B cell (primary cell): ENCODE results near the gene SNRNP48. TPM values are rescaled to one million over a fixed set of nuclear protein-coding genes. Genes with fewer than 3 reads are reported as not detected.

Experiments
- ATAC-seq: fragments of 200-7000 bp; cut with Tn5 transposase; one replicate; pipeline ENCODE4 v1.10.0; 2021; ENCODE audit warnings: low read depth, mild to moderate bottlenecking, moderate number of reproducible peaks, moderate library complexity
- CTCF ChIA-PET: fragments of 350-600 bp; sonication (Branson Sonifier 250); formaldehyde crosslinking; loops from one replicate; lab custom pipeline; 2021; ENCODE audit warnings: antibody characterized with exemption, inconsistent platforms; lab: Charles Lee
- POLR2A ChIA-PET: fragments of 350-600 bp; sonication (Branson Sonifier 250); formaldehyde crosslinking; loops from one replicate; lab custom pipeline; 2021; ENCODE audit warnings: antibody characterized with exemption; lab: Charles Lee
- DNase-seq: peaks from one replicate; pipeline ENCODE4 v3.0.0; 2013
- H2AFZ ChIP-seq: 2 replicates; pipeline ENCODE4 v1.6.1; 2012; ENCODE audit warnings: mild to moderate bottlenecking, low read depth, low read length; ENCODE audit not compliant: insufficient read depth, poor library complexity, severe bottlenecking
- H3K27ac ChIP-seq, 2 donors: 1 replicate in 1 of 2; 2 replicates in 1 of 2; pipeline ENCODE4 v1.5.1; 2012 to 2013; ENCODE audit warnings: low read length in 2 of 2, mild to moderate bottlenecking in 2 of 2, moderate library complexity in 1 of 2
- H3K27me3 ChIP-seq, 4 experiments: fragments of 200-600 bp in 1 of 4; sonication (generic) in 1 of 4; replicated peaks in 1 of 4; 1 replicate in 2 of 4; 2 replicates in 2 of 4; pipeline versions ENCODE4 v1.6.1 to v1.7.0; 2013 to 2016; ENCODE audit warnings: low read length in 3 of 4, mild to moderate bottlenecking in 2 of 4, mixed read lengths in 1 of 4, moderate library complexity in 1 of 4; ENCODE audit not compliant: insufficient read depth in 4 of 4, control insufficient read depth in 3 of 4; ENCODE audit errors: control extremely low read depth in 1 of 4
- H3K36me3 ChIP-seq, 2 experiments: replicated peaks in 1 of 2; 1 replicate in 1 of 2; 2 replicates in 1 of 2; pipeline versions ENCODE4 v1.6.1 to v1.7.1; 2013; ENCODE audit warnings: low read length in 1 of 2; ENCODE audit not compliant: insufficient read depth in 2 of 2, control insufficient read depth in 1 of 2; ENCODE audit errors: control extremely low read depth in 1 of 2, extremely low read depth in 1 of 2
- H3K4me1 ChIP-seq, 2 donors: fragments of 200-600 bp in 1 of 2; sonication (generic) in 1 of 2; 1 replicate in 1 of 2; 2 replicates in 1 of 2; pipeline versions ENCODE4 v1.5.1 to v1.6.1; 2013 to 2017; ENCODE audit warnings: low read length in 2 of 2; ENCODE audit not compliant: control insufficient read depth in 2 of 2, insufficient read depth in 2 of 2
- H3K4me2 ChIP-seq: replicated peaks from 2 replicates; pipeline ENCODE3; 2012; ENCODE audit warnings: mild to moderate bottlenecking, low read depth, low read length; ENCODE audit not compliant: poor library complexity, severe bottlenecking
- H3K4me3 ChIP-seq, 5 experiments: fragments of 200-600 bp in 1 of 5; sonication (generic) in 1 of 5; 1 replicate in 3 of 5; 2 replicates in 2 of 5; pipeline versions ENCODE4 v1.5.1 to v1.7.0; 2011 to 2016; ENCODE audit warnings: low read length in 4 of 5, mild to moderate bottlenecking in 4 of 5, low read depth in 2 of 5, control low read depth in 1 of 5, moderate library complexity in 1 of 5; ENCODE audit not compliant: insufficient read depth in 1 of 5; ENCODE audit errors: control extremely low read depth in 1 of 5, extremely low read depth in 1 of 5
- H3K79me2 ChIP-seq: fragments of 200-600 bp; sonication (generic); one replicate; pipeline ENCODE4 v1.6.0; 2016; ENCODE audit warnings: low read length; ENCODE audit not compliant: control insufficient read depth, insufficient read depth
- H3K9ac ChIP-seq: fragments of 200-600 bp; sonication (generic); 2 replicates; pipeline ENCODE4 v1.6.1; 2017; ENCODE audit warnings: mild to moderate bottlenecking, low read length, moderate library complexity
- H3K9me3 ChIP-seq, 3 donors: one replicate each; pipeline versions ENCODE4 v1.6.1 to v1.7.1; 2013; ENCODE audit warnings: low read length in 2 of 3; ENCODE audit not compliant: control insufficient read depth in 2 of 3, insufficient read depth in 1 of 3; ENCODE audit errors: control extremely low read depth in 1 of 3
- H4K20me1 ChIP-seq: 2 replicates; pipeline ENCODE4 v1.6.0; 2012; ENCODE audit warnings: mild to moderate bottlenecking, low read length; ENCODE audit not compliant: insufficient read depth, control insufficient read depth, poor library complexity, severe bottlenecking
- H3K27ac Mint-ChIP-seq: one replicate; pipeline ENCODE4 v1.8.0; 2021; ENCODE audit warnings: mixed read lengths
- H3K27me3 Mint-ChIP-seq: one replicate; pipeline ENCODE4 v1.8.0; 2021; ENCODE audit warnings: mixed read lengths
- H3K4me1 Mint-ChIP-seq: one replicate; pipeline ENCODE4 v1.8.0; 2021; ENCODE audit warnings: mixed read lengths
- H3K4me3 Mint-ChIP-seq: one replicate; pipeline ENCODE4 v1.8.0; 2021; ENCODE audit warnings: mixed read lengths
- H3K9me3 Mint-ChIP-seq: one replicate; pipeline ENCODE4 v1.8.0; 2022; ENCODE audit warnings: mixed read lengths; ENCODE audit not compliant: insufficient read depth
- CTCF ChIP-seq: fragments of 200-600 bp; IDR thresholded peaks from one replicate; pipeline ENCODE4 v1.8.0; 2022; ENCODE audit warnings: antibody characterized with exemption, mild to moderate bottlenecking
- EZH2 ChIP-seq: IDR thresholded peaks from 2 replicates; pipeline ENCODE4 v1.6.1; 2012; ENCODE audit warnings: borderline replicate concordance, low read depth, mild to moderate bottlenecking, moderate library complexity, low read length; ENCODE audit not compliant: insufficient read depth, poor library complexity, severe bottlenecking
- WGBS: methylation state at CpG from one replicate; pipeline ENCODE4 v1.1.5; 2013; ENCODE audit warnings: missing lambda C conversion rate; ENCODE audit not compliant: insufficient coverage; 5-methylcytosine and 5-hydroxymethylcytosine counted together
- intact Hi-C: fragments of 100-400 bp; cut with micrococcal nuclease; formaldehyde crosslinking; loops from one replicate; pipeline ENCODE4 v1.10.0; 2022
- polyA plus RNA-seq: library from polyadenylated mRNA; depleted of rRNA; stranded (reverse); fragments of >200 nt; gene quantifications from 2 replicates; pipeline ENCODE4 v1.2.3, GENCODE V29; 2012
- total RNA-seq, 2 donors: library from RNA; stranded (reverse); fragments of 120-200 nt in 1 of 2; gene quantifications; 1 replicate in 1 of 2; 2 replicates in 1 of 2; pipeline versions ENCODE4 v1.2.3 to v1.2.4, GENCODE V29; 2013 to 2022

The SNRNP48 gene
- total and polyA plus RNA-seq, 2 donors (not counting 1 experiment from before 2014, with no cell fraction given) = 8.9 to 22.9 TPM

GRCh38 chr6:7594579-7595125 lies 4.7 kb downstream of the SNRNP48 start:
- Mint-ChIP-seq H3K4me3 (no peak overlapping the region), H3K27me3 (no peaks in the 10 kb centered on the region), H3K4me1 (peaks cover 29% of the 10 kb centered on the region), H3K9me3 (no peaks in the 10 kb centered on the region), H3K27ac (no peak overlapping the region)
- no peak overlapping the region for H3K4me3 ChIP-seq
- no peak for ATAC-seq
- peaks cover 26% of the 10 kb centered on the region for H3K79me2 ChIP-seq
- CTCF ChIA-PET = interaction anchor here (0.7 to 2.1 kb wide), 3 partner anchors 9 to 984 kb away, joined by 3 to 5 read pairs (median 3); no protein-coding TSS in a partner anchor
- H3K4me2 ChIP-seq = no peak overlapping the region
- TF ChIP-seq CTCF = no peak
- TF ChIP-seq EZH2 = no peak
- peaks cover 15 to 19% of the 10 kb centered on the region in 2 donors for H3K4me1 ChIP-seq
- H4K20me1 ChIP-seq = peaks cover 18% of the 10 kb centered on the region
- H3K9me3 ChIP-seq = no peaks in the 10 kb centered on the region
- no peak overlapping the region for H3K9ac ChIP-seq
- H3K36me3 ChIP-seq = peaks cover 4 to 39% of the 10 kb centered on the region in 2 experiments
- WGBS = 96% methylated on average over 2 of the region's 4 CpGs
- no peak overlapping the region for H2AFZ ChIP-seq
- H3K27ac ChIP-seq = no peak overlapping the region
- H3K27me3 ChIP-seq = no peaks in the 10 kb centered on the region
- POLR2A ChIA-PET = no interaction called here
- no peak for DNase-seq
- intact Hi-C loops = no loop called here

- POLR2A ChIA-PET = no interaction called here
- CTCF ChIA-PET = interaction anchor here (0.9 to 1.5 kb wide), 3 partner anchors 9 to 14 kb away, joined by 3 to 4 read pairs (median 3); no protein-coding TSS in a partner anchor
- no peaks in the 10 kb centered on the region for H3K79me2 ChIP-seq
- H3K27ac ChIP-seq = no peak overlapping the region
- H4K20me1 ChIP-seq = peaks cover 3% of the 10 kb centered on the region
- WGBS = 83% methylated on average over 4 of the region's 4 CpGs
- H3K27me3 Mint-ChIP-seq = no peaks in the 10 kb centered on the region
- TF ChIP-seq EZH2 (no peak), CTCF (no peak)
- no peaks in the 10 kb centered on the region for H3K27me3 ChIP-seq
- DNase-seq (no peak), ATAC-seq (no peak)
- H3K4me1 ChIP-seq = no peaks in the 10 kb centered on the region
- no peak overlapping the region for H3K4me3 Mint-ChIP-seq
- no peak overlapping the region for H3K4me3 ChIP-seq
- H3K9ac ChIP-seq = no peak overlapping the region
- H3K4me1 Mint-ChIP-seq = no peaks in the 10 kb centered on the region
- H3K27ac Mint-ChIP-seq = no peak overlapping the region
- intact Hi-C loops = no loop called here
- H3K4me2 ChIP-seq = no peak overlapping the region
- no peaks in the 10 kb centered on the region for H3K9me3 Mint-ChIP-seq
- H3K9me3 ChIP-seq = no peaks in the 10 kb centered on the region
- H3K36me3 ChIP-seq = peaks cover 16 to 71% of the 10 kb centered on the region in 2 experiments
- H2AFZ ChIP-seq = no peak overlapping the region
Observed at GRCh38 chr6:7604003-7604402, 14.0 kb downstream of the SNRNP48 start.
